Stimulated activated naive CD4-positive, alpha-beta T cell treated with Interleukin-2 at 50 U/mL for 16 hours (primary cell): ENCODE measurements around the gene CFAP58.

Experiments
- DNase-seq: peaks from one replicate; lab custom pipeline; 2025; lab: John Stamatoyannopoulos, UW

The CFAP58 gene

GRCh38 chr10:104322416-104322782 is 31.2 kb upstream of the CFAP58 start:
- no peak for DNase-seq

- no peak for DNase-seq
These were observed 30.5 kb upstream of the CFAP58 start for GRCh38 chr10:104323085-104323484.

- no peak for DNase-seq
These were observed 29.9 kb upstream of the CFAP58 start for GRCh38 chr10:104323760-104324201.

GRCh38 chr10:104324221-104324686 is 29.4 kb upstream of the CFAP58 start:
- DNase-seq: no peak

GRCh38 chr10:104324931-104325330 is 28.7 kb upstream of the CFAP58 start:
- DNase-seq: no peak

- no peak for DNase-seq
These were observed 27.9 kb upstream of the CFAP58 start for GRCh38 chr10:104325436-104326435.

GRCh38 chr10:104326991-104327610 is 26.5 kb upstream of the CFAP58 start:
- no peak for DNase-seq

GRCh38 chr10:104327745-104328645 is 25.6 kb upstream of the CFAP58 start:
- no peak for DNase-seq

- DNase-seq: no peak
These were observed 25.1 kb upstream of the CFAP58 start for GRCh38 chr10:104328646-104328895.

- peak; percentile 87 for DNase-seq
These were observed 24.5 kb upstream of the CFAP58 start for GRCh38 chr10:104328896-104329710.

GRCh38 chr10:104329735-104330134 is 23.9 kb upstream of the CFAP58 start:
- DNase-seq: no peak

GRCh38 chr10:104330168-104331110 is 23.2 kb upstream of the CFAP58 start:
- no peak for DNase-seq

- DNase-seq: no peak
These were observed 22.3 kb upstream of the CFAP58 start for GRCh38 chr10:104331208-104331838.

- no peak for DNase-seq
These were observed 21.2 kb upstream of the CFAP58 start for GRCh38 chr10:104332243-104333031.

- DNase-seq: peak; percentile 21
These were observed 20.5 kb upstream of the CFAP58 start for GRCh38 chr10:104333032-104333727.

GRCh38 chr10:104333728-104334373 is 19.8 kb upstream of the CFAP58 start:
- DNase-seq: no peak

- no peak for DNase-seq
These were observed 19.1 kb upstream of the CFAP58 start for GRCh38 chr10:104334561-104334960.
